ENCODE measurements around the gene NKX3-2. TPM values are rescaled to one million over a fixed set of nuclear protein-coding genes. Genes with fewer than 3 reads are reported as not detected.

Gene NKX3-2
- total RNA-seq, 1 donor from 2014 or later = not detected

- Histone ChIP-seq H3K27ac (no peak overlapping the region), H3K36me3 (no peaks in the 10 kb centered on the region), H3K9me3 (peaks cover 6 to 11% of the 10 kb centered on the region in 2 donors), H3K4me3 (no peak overlapping the region), H3K4me1 (peaks cover 0 to 3% of the 10 kb centered on the region in 2 donors), H3K27me3 (peaks cover 38% of the 10 kb centered on the region)
- no peak for DNase-seq (ENCODE audit: low spot score in 2 of 2)
- no peak for TF ChIP-seq CTCF (IDR thresholded peaks at IDR 0.05)
- intact Hi-C loops (cut with DNase I) = no loop called here
Measured at GRCh38 chr4:13528821-13529127, 15.5 kb downstream of the NKX3-2 start.

- Histone ChIP-seq H3K27me3 (peaks cover 36% of the 10 kb centered on the region), H3K27ac (no peak overlapping the region), H3K4me1 (peaks cover 0 to 3% of the 10 kb centered on the region in 2 donors), H3K4me3 (no peak overlapping the region), H3K36me3 (no peaks in the 10 kb centered on the region), H3K9me3 (peaks cover 6 to 14% of the 10 kb centered on the region in 2 donors)
- no peak for DNase-seq (ENCODE audit: low spot score in 2 of 2)
- no peak for TF ChIP-seq CTCF (IDR thresholded peaks at IDR 0.05)
- intact Hi-C loops (cut with DNase I) = no loop called here
Measured at GRCh38 chr4:13527981-13528820, 16.1 kb downstream of the NKX3-2 start.

GRCh38 chr4:13527192-13527980 lies 16.9 kb downstream of the NKX3-2 start:
- Histone ChIP-seq H3K9me3 (peaks cover 6 to 14% of the 10 kb centered on the region in 2 donors), H3K4me1 (peaks cover 0 to 3% of the 10 kb centered on the region in 2 donors), H3K36me3 (no peaks in the 10 kb centered on the region), H3K4me3 (no peak overlapping the region), H3K27ac (no peak overlapping the region), H3K27me3 (peaks cover 33% of the 10 kb centered on the region)
- TF ChIP-seq CTCF (IDR thresholded peaks at IDR 0.05) = no peak
- intact Hi-C loops (cut with DNase I) = no loop called here
- DNase-seq (ENCODE audit: low spot score in 2 of 2) = no peak

- no peak for DNase-seq (ENCODE audit: low spot score in 2 of 2)
- intact Hi-C loops (cut with DNase I) = no loop called here
- Histone ChIP-seq H3K36me3 (no peaks in the 10 kb centered on the region), H3K9me3 (peaks cover 6 to 14% of the 10 kb centered on the region in 2 donors), H3K4me3 (no peak overlapping the region), H3K27me3 (peaks cover 27% of the 10 kb centered on the region), H3K4me1 (peaks cover 0 to 3% of the 10 kb centered on the region in 2 donors), H3K27ac (no peak overlapping the region)
- no peak for TF ChIP-seq CTCF (IDR thresholded peaks at IDR 0.05)
Measured at GRCh38 chr4:13526658-13527057, 17.6 kb downstream of the NKX3-2 start.

- DNase-seq (ENCODE audit: low spot score in 2 of 2) = no peak
- Histone ChIP-seq H3K27me3 (peaks cover 30% of the 10 kb centered on the region), H3K36me3 (no peaks in the 10 kb centered on the region)
Measured at GRCh38 chr4:13525606-13526281, 18.6 kb downstream of the NKX3-2 start.

More at GRCh38 chr4:13525606-13526281, 18.6 kb downstream of the NKX3-2 start:
- no peak overlapping the region for H3K27ac ChIP-seq
- no peak overlapping the region for H3K4me3 ChIP-seq
- H3K4me1 ChIP-seq = peaks cover 0 to 3% of the 10 kb centered on the region in 2 donors
- intact Hi-C loops (cut with DNase I) = no loop called here
- TF ChIP-seq CTCF (IDR thresholded peaks at IDR 0.05) = no peak
- H3K9me3 ChIP-seq = peaks cover 6 to 14% of the 10 kb centered on the region in 2 donors
